GM19324 (cell line): ENCODE data around the gene DDX39B.

ENCODE experiments used
- ATAC-seq: cut with Tn5 transposase; IDR thresholded peaks from one replicate; pipeline ENCODE4 v1.9.1; 2021; ENCODE audit warnings: mild to moderate bottlenecking, moderate library complexity; ENCODE audit not compliant: unreplicated experiment, low FRiP score

Gene DDX39B

GRCh38 chr6:31575952-31576685 lies 34.3 kb upstream of the DDX39B start:
- ATAC-seq: no peak

- ATAC-seq: no peak
These were observed 33.6 kb upstream of the DDX39B start, which contains the start of gene TNF for GRCh38 chr6:31575335-31575901. Gene TNF, plus strand, starts transcription at chr6:31575565. Its CDS starts 177 bp downstream, at chr6:31575742.

- no peak for ATAC-seq
These were observed 32.6 kb upstream of the DDX39B start for GRCh38 chr6:31574106-31575061.

- no peak for ATAC-seq
These were observed 31.7 kb upstream of the DDX39B start for GRCh38 chr6:31573239-31574105.

GRCh38 chr6:31572041-31572911 lies 30.5 kb upstream of the DDX39B start, which contains the start of gene LTA:
Gene LTA, plus strand, starts transcription at chr6:31572289. Its CDS starts 454 bp downstream, at chr6:31572743.
- peak; percentile 50 for ATAC-seq

- no peak for ATAC-seq
These were observed 28.2 kb upstream of the DDX39B start for GRCh38 chr6:31569861-31570536.

- ATAC-seq: no peak
These were observed 26.7 kb upstream of the DDX39B start for GRCh38 chr6:31568537-31568961.

- no peak for ATAC-seq
These were observed 25.9 kb upstream of the DDX39B start for GRCh38 chr6:31567531-31568370.

- no peak for ATAC-seq
These were observed 18.9 kb upstream of the DDX39B start for GRCh38 chr6:31560697-31561058.

GRCh38 chr6:31559958-31560696 lies 18.3 kb upstream of the DDX39B start:
- ATAC-seq: peak; percentile 65

GRCh38 chr6:31559606-31559957 lies 17.8 kb upstream of the DDX39B start:
- ATAC-seq: no peak

GRCh38 chr6:31558631-31559500 lies 17.1 kb upstream of the DDX39B start:
- ATAC-seq: no peak

GRCh38 chr6:31558318-31558625 lies 16.5 kb upstream of the DDX39B start:
- no peak for ATAC-seq

GRCh38 chr6:31557443-31558317 lies 15.9 kb upstream of the DDX39B start:
- ATAC-seq: no peak

GRCh38 chr6:31556307-31556706 lies 14.5 kb upstream of the DDX39B start:
- no peak for ATAC-seq
